Activated CD4-positive, alpha-beta T cell treated with anti-CD3 and anti-CD28 coated beads for 1 hour (primary cell): ENCODE measurements around the gene RPUSD3.
"Not testable (repeated sequence)": the region's sequence is repeated elsewhere in the genome, so short reads cannot be mapped to it uniquely, and the experiment has no call there.

Experiments
- DNase-seq: peaks from one replicate; pipeline ENCODE4 v3.0.0-alpha.2; 2020

RPUSD3 gene, protein sequence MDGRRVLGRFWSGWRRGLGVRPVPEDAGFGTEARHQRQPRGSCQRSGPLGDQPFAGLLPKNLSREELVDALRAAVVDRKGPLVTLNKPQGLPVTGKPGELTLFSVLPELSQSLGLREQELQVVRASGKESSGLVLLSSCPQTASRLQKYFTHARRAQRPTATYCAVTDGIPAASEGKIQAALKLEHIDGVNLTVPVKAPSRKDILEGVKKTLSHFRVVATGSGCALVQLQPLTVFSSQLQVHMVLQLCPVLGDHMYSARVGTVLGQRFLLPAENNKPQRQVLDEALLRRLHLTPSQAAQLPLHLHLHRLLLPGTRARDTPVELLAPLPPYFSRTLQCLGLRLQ

DNA sequence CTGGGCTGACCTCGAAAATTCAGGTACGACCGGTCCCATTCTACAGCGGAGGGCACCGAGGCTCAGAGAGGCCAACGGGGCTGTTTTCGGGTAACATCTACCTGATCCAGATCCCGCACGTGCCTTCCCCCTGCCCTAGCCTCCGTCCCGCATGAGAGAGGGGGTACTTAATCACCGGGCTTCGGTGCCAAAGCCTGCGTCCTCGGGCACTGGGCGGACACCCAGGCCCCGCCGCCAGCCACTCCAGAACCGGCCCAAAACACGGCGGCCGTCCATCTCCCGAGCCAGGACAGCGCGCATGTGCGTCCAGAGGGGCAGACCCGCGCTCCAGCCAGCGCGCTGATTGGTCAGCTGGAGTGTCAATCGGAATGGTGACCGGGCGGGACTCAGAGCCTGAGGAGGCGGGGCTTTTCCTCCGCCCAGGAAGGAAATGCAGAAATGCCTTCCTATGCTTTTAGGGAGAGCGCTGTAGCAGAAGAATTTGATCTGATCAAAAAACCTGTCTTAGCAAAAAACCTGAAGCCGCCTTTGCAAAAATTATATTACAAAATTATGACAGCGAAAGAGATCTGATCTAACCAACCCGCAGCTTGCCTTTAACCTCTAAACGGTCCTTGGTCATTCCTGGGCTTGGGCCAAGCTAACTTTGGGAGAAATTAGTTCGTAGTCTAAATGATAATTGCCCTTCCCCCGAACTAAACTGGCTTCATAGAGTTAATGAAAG, at the start of gene RPUSD3:
TSS of gene RPUSD3 (minus strand) at position 294 of the 724 bp plus-strand sequence. CDS start at position 276, 18 bp downstream.
- DNase-seq, result peak; percentile 93

DNA sequence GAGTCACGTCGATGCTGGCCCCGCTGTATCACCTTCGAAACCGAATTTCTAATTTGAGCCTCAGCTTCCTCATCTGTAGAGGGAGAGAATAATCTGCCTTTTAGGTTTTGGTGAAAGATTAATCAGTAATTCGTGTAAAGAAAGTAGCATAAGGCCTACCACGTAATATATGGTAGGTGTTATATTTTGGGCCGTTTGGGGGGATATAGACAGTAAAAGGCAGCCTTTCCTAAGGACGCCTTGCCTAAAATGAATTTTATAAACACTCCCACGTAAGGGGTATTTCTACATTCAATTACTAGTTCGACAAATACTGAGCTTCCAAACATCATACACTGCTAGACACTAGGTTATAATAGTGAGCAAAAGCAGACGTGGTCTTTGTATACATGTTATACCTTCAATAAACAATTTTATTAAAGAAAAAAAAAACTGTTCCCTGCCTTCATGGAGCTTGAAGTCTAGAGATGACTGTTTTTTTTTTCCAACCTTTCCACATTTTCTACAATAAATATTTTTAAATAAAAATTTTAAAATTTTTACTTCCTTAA, 47.3 kb upstream of the RPUSD3 start:
- DNase-seq, result no peak

DNA sequence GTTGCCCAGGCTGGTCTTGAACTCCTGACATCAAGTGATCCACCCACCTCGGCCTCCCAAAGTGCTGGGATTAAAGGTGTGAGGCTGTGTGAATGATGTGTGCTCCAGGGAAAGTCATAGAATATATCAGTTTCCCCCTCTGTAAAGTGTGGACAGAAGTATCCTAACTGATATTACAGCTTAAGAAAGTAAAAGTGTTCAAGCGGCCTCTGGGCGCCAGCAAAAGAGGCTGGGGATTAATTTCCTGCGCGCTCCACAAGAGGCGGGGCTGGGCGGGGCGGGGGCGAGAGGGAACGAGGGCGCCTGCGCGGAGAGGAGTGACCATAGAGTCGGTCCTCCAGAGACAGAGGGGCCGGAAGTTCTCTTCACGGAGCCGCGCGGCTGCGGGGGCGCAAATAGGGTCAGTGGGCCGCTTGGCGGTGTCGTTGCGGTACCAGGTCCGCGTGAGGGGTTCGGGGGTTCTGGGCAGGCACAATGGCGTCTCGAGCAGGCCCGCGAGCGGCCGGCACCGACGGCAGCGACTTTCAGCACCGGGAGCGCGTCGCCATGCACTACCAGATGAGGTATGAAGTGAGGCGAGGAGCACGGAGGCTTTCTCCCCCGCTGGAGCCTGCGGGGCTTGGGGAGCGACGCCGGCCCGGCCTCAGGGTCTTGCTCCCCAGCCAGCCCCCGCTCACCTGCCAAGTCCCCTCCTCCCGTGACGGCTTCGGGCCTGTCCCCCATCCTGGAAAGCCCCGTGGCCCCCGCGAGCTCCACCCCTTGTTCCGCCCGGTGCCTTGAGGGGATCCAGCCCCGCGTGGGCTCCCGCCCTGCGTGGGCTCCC, 46.7 kb upstream of the RPUSD3 start, which contains the start of gene JAGN1:
TSS of gene JAGN1 (plus strand) at position 362 of the 823 bp plus-strand sequence. CDS start at position 475, 113 bp downstream.
- peak; percentile 85 for DNase-seq

DNA sequence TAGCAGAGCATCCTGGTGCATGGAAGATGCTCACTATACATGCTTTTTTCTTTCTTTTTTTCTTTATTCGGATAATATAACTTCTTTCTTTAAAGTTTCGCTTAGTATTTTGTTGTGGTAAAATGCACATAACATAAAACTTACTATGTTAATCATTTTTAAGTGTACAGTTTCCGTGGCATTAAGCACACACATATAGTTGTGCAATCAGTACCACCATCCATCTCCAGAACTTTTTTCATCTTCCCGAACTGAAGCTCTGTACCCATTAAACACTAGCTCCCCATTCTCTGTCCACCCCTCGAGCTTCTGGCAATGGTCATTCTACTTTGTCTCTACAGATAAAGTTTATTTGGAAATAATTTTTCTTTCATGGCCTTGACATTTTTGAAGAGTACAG, 45.6 kb upstream of the RPUSD3 start:
- no peak for DNase-seq

DNA sequence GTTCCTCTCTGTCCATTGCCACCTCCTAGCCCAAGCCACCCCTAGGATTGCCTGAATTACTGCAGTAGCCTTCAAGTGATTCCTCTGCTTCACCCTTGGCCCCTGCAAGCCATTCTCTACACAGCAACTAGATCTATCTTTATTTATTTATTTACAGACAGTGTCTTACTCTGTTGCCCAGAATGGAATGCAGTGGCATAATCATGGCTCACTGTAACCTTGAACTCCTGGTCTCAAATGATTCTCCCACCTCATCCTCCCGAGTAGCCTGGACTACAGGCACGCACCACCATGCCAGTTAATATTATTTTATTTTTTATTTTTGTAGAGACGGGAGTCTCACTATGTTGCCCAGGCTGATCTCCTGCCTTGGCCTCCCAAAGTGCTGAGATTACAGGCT, 44.7 kb upstream of the RPUSD3 start:
- DNase-seq, result no peak

DNA sequence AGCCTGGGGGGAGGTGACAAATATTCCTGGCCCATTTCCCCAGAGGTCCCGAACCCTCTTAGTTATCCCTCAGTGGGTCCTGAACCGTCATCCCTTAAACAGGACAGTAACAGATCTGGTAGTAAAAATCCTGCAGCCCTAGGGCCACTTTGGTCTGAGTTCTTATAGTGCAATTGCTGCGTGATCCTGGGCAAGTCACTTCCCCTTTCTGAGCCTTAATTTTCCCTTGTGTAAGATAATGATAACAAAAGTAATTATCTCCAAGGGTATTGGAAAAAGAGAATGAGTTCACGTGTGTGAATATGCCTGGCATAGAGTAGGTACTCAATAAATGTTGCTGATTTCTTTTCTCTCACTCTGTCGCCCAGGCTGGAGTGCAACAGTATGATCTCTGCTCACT, 43.7 kb upstream of the RPUSD3 start:
- DNase-seq, result no peak

DNA sequence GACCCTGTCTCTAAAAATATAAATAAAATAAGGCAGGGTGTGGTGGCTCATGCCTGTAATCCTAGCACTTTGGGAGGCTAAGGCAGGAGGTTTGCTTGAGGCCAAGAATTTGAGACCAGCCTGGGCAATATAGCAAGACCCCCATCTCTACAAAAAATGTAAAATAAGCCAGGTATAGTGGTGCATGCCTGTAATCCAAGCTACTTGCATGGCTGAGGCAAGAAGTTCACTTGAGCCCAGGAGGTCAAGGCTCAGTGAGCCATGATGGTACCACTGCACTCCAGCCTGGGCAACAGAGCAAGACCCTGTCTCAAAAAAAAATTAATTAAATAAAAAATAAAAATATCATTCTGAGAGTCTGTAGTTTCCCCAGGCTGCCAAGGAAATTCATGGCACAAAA, 42.5 kb upstream of the RPUSD3 start:
- no peak for DNase-seq

DNA sequence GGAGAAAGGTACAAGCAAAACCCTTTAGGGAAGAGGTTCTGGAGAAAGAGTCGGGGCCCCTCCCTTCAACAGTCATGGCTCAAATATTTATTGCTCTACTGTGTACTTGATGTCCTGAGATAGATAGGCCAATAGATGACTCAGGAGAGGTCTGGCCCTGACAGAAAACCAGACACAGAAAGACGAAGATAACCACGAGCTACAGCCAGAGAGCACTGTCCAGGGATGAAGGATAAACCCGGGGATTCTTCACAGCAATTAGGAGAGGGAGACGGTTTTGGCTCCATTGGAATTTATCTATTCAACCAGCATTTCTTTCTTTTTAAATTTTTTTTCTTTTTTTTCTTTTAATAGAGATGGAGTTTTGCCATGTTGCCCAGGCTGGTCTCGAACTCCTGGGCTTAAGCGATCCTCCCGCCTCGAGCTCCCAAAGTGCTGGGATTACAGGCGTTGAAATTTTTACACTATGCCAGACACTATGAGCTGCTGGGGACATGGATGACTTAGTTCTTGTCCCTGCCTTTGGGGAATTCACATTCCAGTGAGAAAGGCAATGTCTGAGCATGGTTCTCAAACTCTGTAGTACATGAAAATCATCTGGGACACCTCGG, 40.9 kb upstream of the RPUSD3 start:
- no peak for DNase-seq

DNA sequence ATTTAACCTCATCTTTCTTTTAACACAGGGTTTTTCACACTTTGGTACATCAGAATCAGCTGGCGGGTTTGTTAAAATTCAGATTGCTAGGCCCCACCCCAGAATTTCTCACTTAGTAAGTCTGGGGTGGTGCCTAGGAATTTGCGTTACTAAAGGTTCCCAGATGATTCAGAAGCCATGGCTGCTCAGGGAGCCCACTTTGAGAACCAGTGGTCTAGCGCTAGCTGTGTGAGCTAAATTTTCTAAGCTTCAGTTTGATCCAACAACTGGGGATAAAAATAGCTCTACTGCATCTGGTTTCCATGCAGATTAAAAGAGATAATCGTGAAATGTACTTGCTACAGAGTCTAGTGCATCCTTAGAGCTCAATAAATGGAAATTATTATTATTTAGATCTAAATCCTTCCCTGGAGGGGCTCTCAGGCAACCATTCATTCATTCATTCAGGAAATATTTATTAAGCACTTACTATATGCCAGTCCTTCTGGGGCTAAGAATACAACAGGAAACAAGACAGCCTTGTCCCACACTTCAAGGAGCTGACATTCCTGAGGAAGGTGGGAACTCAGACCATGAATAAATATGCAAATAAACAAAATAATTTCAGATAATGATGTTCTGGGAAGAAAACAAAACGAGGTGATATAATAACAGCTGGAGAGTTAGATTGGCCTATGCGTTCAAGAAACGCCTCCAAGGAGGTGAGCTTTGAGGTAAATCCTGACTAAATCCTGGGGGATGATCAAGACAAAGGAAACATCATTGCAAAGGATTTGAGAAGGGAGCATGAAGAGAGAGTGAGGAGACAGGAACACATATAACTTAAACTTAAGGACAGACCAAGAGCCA, 40.1 kb upstream of the RPUSD3 start:
- DNase-seq, result no peak

DNA sequence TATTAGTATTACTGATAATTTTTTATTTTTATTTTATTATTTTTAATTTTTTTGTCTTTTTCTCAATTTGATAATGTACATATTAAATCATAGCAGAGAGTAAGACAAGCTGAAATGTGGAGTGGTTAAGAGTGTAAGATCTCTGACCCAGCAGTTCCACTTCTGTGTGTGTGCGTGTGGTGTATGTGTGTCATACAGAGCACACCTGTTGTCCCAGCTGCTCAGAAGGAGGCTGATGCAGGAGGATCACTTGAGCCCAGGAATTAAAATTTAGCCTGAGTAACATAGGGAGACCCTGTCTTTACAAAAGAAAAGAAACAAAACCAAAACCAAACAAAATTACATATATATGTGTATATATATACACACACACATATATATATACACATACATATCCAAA, 37.6 kb upstream of the RPUSD3 start:
- DNase-seq, result no peak

DNA sequence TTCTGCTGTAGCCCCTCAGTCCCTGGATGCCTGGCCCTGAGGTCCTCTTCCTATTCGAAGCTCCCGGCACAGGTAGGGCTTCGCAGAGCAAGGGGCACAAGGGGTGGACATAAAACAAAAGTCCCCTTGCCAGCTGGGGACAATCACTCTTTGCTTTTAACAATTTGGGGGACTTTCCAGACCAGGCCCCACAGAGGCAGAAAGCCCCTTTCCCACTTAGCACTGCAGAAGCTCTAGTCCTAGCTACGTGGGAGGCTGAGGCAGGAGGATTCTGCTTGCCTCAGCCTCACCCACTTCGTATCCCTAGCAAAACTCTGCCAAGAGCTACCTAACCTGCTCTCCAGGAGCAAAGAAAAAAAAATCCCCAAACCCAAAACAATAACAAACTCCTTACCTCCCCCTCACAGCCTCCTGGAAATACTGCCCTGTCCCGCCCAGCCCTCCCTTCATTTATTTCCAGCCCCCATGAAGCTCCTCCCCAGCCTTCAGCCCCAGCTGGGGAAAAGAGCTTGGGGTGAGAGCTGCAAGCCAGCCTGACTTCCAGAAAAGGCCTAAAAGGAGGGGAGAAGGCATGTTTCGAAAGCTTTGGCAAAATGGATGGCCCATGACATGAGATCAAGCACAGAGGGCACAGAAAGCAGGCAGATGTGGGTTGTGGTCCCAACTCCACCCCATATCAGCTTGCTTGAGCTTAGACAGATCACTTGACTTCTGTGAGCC, 36.2 kb upstream of the RPUSD3 start, which contains the start of gene CIDEC:
TSS of gene CIDEC (minus strand) at position 424 of the 720 bp plus-strand sequence. CDS start 1,767 bp downstream, outside the sequence.
- DNase-seq, result no peak

DNA sequence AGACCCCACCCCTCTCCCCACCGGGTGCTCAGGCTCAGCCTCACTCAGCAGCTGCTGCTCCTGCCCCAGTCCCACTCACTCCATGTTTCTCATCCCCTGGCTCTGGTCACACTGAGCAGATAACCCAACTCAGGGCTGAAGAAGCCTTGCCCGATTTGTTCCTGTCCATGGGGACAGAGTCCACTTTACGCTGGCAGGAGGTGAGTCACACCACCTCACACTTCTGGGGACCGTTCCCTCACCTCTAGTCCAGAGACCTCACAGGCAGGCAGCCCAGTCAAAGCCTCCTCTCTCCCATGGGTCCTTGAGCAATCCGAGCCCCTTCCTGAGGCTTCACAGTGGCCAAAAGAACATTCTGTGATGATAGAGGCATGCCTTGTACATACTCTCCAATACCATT, 34.9 kb upstream of the RPUSD3 start:
- no peak for DNase-seq

DNA sequence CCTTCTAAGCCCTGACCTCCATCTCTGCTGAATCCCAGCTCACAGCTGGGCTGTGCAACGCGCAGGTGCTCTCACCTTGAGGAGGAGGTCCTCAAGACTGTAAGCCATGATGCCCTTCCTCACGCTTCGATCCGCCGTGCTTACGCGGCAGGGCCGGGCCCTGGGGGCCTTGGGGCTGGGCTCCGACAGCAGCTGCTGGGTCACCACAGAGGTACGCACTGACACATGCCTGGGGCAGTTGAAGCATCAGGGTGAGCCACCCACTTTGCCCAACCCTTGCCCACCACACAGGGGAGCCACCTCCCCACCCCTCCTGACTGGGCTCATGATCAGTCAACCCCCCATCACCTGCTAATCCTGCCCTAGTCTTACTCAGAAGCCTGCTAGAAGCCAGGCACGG, 33.2 kb upstream of the RPUSD3 start:
- DNase-seq, result no peak

DNA sequence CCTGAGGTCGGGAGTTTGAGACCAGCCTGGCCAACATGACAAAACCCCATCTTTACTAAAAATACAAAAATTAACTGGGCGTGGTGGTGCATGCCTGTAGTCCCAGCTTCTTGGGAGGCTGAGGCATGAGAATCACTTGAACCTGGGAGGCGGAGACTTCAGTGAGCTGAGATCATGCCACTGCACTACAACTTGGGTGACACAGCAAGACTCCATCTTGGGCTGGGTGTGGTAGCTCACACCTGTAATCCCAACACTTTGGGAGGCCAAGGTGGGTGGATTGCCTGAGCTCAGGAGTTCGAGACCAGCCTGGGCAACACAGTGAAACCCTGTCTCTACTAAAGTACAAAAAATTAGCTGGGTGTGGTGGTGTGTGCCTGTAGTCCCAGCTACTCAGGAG, 32.4 kb upstream of the RPUSD3 start:
- DNase-seq, result not testable (repeated sequence)

DNA sequence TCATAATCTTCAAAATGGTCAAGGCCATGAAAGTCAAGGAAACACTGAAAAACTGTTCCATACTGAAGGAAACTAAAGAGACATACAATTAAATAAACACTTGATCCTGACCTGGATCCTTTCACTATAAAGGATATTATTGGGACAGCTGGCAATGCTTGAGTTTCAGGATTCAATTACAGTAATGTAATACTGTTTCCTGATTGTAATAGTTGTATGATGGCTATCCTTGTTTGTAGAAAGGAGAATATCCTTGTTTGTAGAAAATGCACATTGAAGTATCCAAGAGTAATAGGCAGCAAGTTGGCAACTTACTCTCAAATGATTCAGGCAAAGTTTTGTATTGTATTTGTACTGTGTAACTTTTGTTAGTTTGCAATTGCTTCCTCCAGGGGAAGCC, 31.6 kb upstream of the RPUSD3 start:
- no peak for DNase-seq

DNA sequence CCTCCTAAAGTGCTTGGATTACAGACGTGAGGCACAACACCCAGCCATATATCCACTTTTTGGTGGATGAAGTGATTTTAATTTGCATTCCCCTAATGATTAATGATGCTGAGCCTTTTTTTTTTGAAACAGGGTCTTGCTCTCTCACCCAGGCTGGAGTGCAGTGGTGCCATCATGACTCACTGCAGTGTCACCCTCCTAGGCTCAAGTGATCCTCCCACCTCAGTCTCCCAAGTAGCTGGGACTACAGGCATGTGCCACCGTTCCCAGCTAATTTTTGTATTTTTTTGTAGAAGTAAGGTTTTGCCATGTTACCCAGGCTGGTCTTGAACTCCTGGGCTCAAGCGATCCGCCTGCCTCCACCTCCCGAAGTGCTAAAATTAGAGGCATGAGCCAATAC, 28.3 kb upstream of the RPUSD3 start:
- not testable (repeated sequence) for DNase-seq

DNA sequence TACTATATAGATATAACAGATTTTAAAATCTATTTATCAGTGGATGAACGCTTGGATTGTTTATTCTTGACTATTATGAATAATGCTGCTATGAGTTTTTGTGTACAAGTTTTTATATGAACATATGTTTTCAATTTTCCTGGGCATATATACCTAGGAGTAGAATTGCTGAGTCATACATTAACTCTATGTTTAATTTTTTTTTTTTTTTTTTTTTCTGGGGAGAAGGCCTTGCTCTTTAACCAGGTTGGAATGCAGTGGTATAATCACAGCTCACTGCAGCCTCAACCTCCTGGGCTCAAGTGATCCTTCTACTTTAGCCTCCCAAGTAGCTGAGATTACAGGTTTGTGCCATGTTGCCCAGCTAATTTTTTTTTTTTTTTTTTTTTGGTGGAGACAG, 27.2 kb upstream of the RPUSD3 start:
- DNase-seq, result no peak

DNA sequence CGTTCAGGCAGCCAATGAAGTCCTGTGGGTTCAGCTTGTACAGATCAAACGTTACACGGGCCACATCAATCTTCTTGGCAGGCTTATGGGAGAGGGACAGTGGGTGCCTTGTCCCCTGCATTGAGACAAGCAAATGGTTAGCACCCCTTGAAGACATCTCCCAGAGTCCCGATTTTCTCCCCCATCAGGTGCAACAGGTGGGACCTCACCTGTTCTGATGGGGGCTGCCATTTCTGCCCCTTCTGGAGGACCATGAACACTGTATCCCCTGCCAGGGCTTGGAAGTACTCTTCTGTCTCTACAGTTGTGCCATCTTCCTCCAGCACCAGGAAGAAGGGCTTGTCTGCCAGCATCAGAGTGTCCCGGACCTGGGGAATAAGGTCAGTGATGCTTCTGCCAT, 26.1 kb upstream of the RPUSD3 start:
- no peak for DNase-seq

DNA sequence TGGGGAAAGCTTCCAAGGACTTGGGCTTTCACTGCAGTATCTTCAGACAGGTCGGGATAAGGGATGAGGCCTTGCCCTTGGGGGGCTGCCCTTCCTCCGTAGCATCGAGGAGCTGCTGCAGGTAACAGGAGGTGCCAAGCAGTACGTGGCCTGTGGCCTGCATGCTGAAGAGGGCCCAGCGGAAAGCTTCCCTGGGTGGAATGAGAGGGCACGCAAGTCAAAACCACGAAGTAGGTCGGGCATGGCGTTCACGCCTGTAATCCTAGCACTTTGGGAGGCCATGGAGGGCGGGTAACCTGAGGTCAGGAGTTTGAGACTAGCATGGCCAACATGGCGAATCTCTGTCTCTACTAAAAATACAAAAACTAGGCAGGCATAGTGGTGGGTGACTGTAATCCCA, 23.3 kb upstream of the RPUSD3 start:
- DNase-seq, result no peak

DNA sequence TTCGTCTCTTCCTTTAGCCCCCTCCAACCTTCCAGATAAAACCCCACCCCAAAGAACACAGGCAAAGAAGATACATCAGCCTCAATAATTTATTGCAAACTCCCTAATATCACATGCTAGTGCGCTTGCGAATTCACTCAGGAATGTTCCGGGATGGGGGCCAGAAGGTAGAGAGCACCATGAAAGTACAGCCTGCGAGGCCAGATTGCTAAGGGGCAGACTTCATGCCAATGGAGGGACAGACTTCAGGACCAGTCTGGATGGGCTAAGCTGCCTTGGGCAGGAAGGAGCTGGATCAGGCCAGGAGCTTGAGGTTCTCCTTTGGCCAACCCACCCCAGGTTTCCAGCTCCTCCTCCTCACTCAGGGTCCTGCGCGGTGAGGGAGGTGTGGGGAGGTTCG, 22.8 kb upstream of the RPUSD3 start:
- no peak for DNase-seq

DNA sequence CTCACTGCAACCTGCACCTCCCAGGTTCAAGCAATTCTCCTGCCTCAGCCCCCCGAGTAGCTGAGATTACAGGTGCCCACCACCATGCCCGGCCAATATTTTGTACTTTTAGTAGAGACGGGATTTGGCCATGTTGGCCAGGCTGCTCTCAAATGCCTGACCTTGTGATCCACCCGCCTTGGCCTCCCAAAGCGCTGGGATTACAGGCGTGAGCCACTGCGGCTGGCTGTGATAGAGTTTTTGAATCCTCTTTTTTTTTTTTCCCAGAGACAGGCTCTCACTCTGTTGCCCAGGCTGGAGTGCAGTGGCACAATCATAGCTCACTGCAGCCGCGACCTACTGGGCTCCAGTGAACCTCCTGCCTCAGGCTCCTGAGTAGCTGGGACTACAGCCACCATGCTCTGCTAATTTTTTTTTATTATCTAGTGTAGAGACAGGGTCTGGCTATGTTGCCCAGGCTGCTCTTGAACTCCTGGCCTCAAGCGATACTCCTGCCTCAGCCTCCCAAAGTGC, 21.4 kb upstream of the RPUSD3 start:
- DNase-seq, result not testable (repeated sequence)
